Sigmoid colon (tissue), 7 donors: ENCODE data around the gene ASTN1. TPM values are rescaled to one million over a fixed set of nuclear protein-coding genes. Genes with fewer than 3 reads are reported as not detected.

Experiments used
- DNase-seq: peaks from one replicate; pipeline ENCODE4 v3.0.0-alpha.2; 2019
- H3K27ac ChIP-seq, 4 donors: fragments of 200-600 bp; sonication (generic); one replicate each; pipeline ENCODE4 v1.5.1; 2016 to 2019; ENCODE audit warnings: mild to moderate bottlenecking in 1 of 4
- H3K27me3 ChIP-seq, 3 donors: fragments of 200-600 bp; sonication (generic); one replicate each; pipeline ENCODE4 v1.5.1; 2019; ENCODE audit warnings: mild to moderate bottlenecking in 1 of 3
- H3K36me3 ChIP-seq, 4 donors: fragments of 200-600 bp; sonication (generic); one replicate each; pipeline ENCODE4 v1.5.1; 2016 to 2019
- H3K4me1 ChIP-seq, 4 donors: fragments of 200-600 bp; sonication (generic); one replicate each; pipeline ENCODE4 v1.5.1; 2017 to 2019
- H3K4me3 ChIP-seq, 4 donors: fragments of 200-600 bp; sonication (generic); one replicate each; pipeline ENCODE4 v1.5.1; 2017 to 2019; ENCODE audit warnings: mild to moderate bottlenecking in 2 of 4, moderate library complexity in 1 of 4
- H3K9me3 ChIP-seq, 4 donors: fragments of 200-600 bp in 3 of 4; sonication (generic) in 3 of 4; one replicate each; pipeline versions ENCODE4 v1.5.1 to v1.6.1; 2013 to 2019
- CTCF ChIP-seq, 4 experiments: fragments of 450-650 bp in 3 of 4; fragments of 200-600 bp in 1 of 4; IDR thresholded peaks; one replicate each; pipeline ENCODE4 v1.5.1; 2016 to 2019; ENCODE audit warnings: antibody characterized with exemption in 4 of 4, mild to moderate bottlenecking in 3 of 4, moderate library complexity in 2 of 4
- EP300 ChIP-seq, 4 donors: sonication (generic); formaldehyde crosslinking; IDR thresholded peaks; one replicate each; pipeline ENCODE4 v1.6.1; 2017; ENCODE audit warnings: antibody characterized with exemption in 4 of 4
- POLR2A ChIP-seq, 2 donors: fragments of 450-650 bp; IDR thresholded peaks; one replicate each; pipeline ENCODE4 v1.6.1; 2016; ENCODE audit warnings: antibody characterized with exemption in 2 of 2, mild to moderate bottlenecking in 2 of 2, moderate library complexity in 2 of 2
- POLR2AphosphoS5 ChIP-seq, 4 donors: sonication (generic); formaldehyde crosslinking; IDR thresholded peaks; one replicate each; pipeline ENCODE4 v1.6.1; 2017; ENCODE audit warnings: antibody characterized with exemption in 4 of 4
- WGBS, 2 donors: extraction: QIAGEN DNeasy Blood & Tissue Kit; methylation state at CpG; one replicate each; pipeline ENCODE4 v1.1.7; 2013; 5-methylcytosine and 5-hydroxymethylcytosine counted together
- intact Hi-C: fragments of 100-400 bp; cut with DNase I; formaldehyde crosslinking; loops from one replicate; pipeline ENCODE4 v1.15.1; 2023
- polyA plus RNA-seq, 3 donors: library from polyadenylated mRNA; stranded (reverse); fragments of 200-250 nt; gene quantifications; one replicate each; pipeline ENCODE4 v1.2.3, GENCODE V29; 2013
- total RNA-seq, 4 donors: library from RNA; depleted of rRNA; stranded (reverse); fragments of >200 nt; gene quantifications; one replicate each; pipeline ENCODE4 v1.1.0, GENCODE V29; 2016
- donor health status: healthy with polysubstance abuse.
- donor health status: Bipolar disorder and iron deficiency.
- donor health status: healthy.

ASTN1 gene
- total and polyA plus RNA-seq, 7 donors: 0.49 to 2.2 (median 1.4) TPM; not detected in 2

GRCh38 chr1:176841238-176841637, 323.3 kb downstream of the ASTN1 start:
- Histone ChIP-seq H3K9me3 (no peaks in the 10 kb centered on the region), H3K27ac (no peak overlapping the region), H3K27me3 (no peaks in the 10 kb centered on the region), H3K36me3 (no peaks in the 10 kb centered on the region), H3K4me1 (peaks cover 0 to 35% (median 24%) of the 10 kb centered on the region in 4 donors), H3K4me3 (no peak overlapping the region)
- WGBS, 2 donors: 72 to 79% methylated on average over 2 of the region's 2 CpGs
- intact Hi-C loops: loop anchor here (5.0 kb wide), 1 partner anchor 464 kb away; no protein-coding TSS in a partner anchor
- TF ChIP-seq POLR2A (IDR thresholded peaks at IDR 0.05): no peak
- no peak for TF ChIP-seq POLR2AphosphoS5 (IDR thresholded peaks at IDR 0.05)
- TF ChIP-seq CTCF (IDR thresholded peaks at IDR 0.05): no peak
- no peak for TF ChIP-seq EP300 (IDR thresholded peaks at IDR 0.05)
- DNase-seq: no peak

GRCh38 chr1:176839216-176839615, 325.3 kb downstream of the ASTN1 start:
- DNase-seq: no peak
- no peak for TF ChIP-seq CTCF (IDR thresholded peaks at IDR 0.05)
- TF ChIP-seq POLR2A (IDR thresholded peaks at IDR 0.05): no peak
- no peak for TF ChIP-seq EP300 (IDR thresholded peaks at IDR 0.05)
- no peak for TF ChIP-seq POLR2AphosphoS5 (IDR thresholded peaks at IDR 0.05)
- Histone ChIP-seq H3K27me3 (no peaks in the 10 kb centered on the region), H3K4me3 (no peak overlapping the region), H3K27ac (no peak overlapping the region), H3K36me3 (no peaks in the 10 kb centered on the region), H3K9me3 (no peaks in the 10 kb centered on the region), H3K4me1 (peaks cover 0 to 17% (median 10%) of the 10 kb centered on the region in 4 donors)
- WGBS, 2 donors: 88 to 92% methylated on average over 4 of the region's 4 CpGs
- intact Hi-C loops: no loop called here

- no peak for DNase-seq
- H3K27ac ChIP-seq: no peak overlapping the region
- TF ChIP-seq EP300 (IDR thresholded peaks at IDR 0.05) (no peak), POLR2A (IDR thresholded peaks at IDR 0.05) (no peak), POLR2AphosphoS5 (IDR thresholded peaks at IDR 0.05) (no peak), CTCF (IDR thresholded peaks at IDR 0.05) (no peak)
- intact Hi-C loops: no loop called here
- WGBS, 2 donors: 51 to 65% methylated on average over 5 of the region's 5 CpGs
- H3K4me1 ChIP-seq: peaks cover 0 to 9% (median 5%) of the 10 kb centered on the region in 4 donors
- no peak overlapping the region for H3K4me3 ChIP-seq
- no peaks in the 10 kb centered on the region for H3K27me3 ChIP-seq
- H3K36me3 ChIP-seq: no peaks in the 10 kb centered on the region
- no peaks in the 10 kb centered on the region for H3K9me3 ChIP-seq
Observed at GRCh38 chr1:176838276-176838995, 326.1 kb downstream of the ASTN1 start.

GRCh38 chr1:176837708-176838107, 326.8 kb downstream of the ASTN1 start:
- no peak for TF ChIP-seq EP300 (IDR thresholded peaks at IDR 0.05)
- no peak for TF ChIP-seq CTCF (IDR thresholded peaks at IDR 0.05)
- no peak for TF ChIP-seq POLR2A (IDR thresholded peaks at IDR 0.05)
- no peak for TF ChIP-seq POLR2AphosphoS5 (IDR thresholded peaks at IDR 0.05)
- no peaks in the 10 kb centered on the region for H3K27me3 ChIP-seq
- WGBS, 2 donors: 45 to 67% methylated on average over 2 of the region's 2 CpGs
- peaks cover 0 to 1% (median 0%) of the 10 kb centered on the region in 4 donors for H3K4me1 ChIP-seq
- H3K4me3 ChIP-seq: no peak overlapping the region
- H3K9me3 ChIP-seq: no peaks in the 10 kb centered on the region
- no peaks in the 10 kb centered on the region for H3K36me3 ChIP-seq
- intact Hi-C loops: no loop called here
- no peak overlapping the region for H3K27ac ChIP-seq
- no peak for DNase-seq
